Upper lobe of right lung (tissue), 1 donor: ENCODE measurements around the gene OR52J3. TPM values are rescaled to one million over a fixed set of nuclear protein-coding genes. Genes with fewer than 3 reads are reported as not detected.

Experiments
- ATAC-seq: fragments of 200-7000 bp; cut with Tn5 transposase; one replicate; pipeline ENCODE4 v1.9.1; 2020; ENCODE audit warnings: mild to moderate bottlenecking, moderate library complexity
- DNase-seq: peaks from one replicate; pipeline ENCODE4 v3.0.0-alpha.2; 2020
- H3K27ac ChIP-seq: fragments of 200-600 bp; one replicate; pipeline ENCODE4 v1.8.0; 2022
- H3K27me3 ChIP-seq: fragments of 200-600 bp; one replicate; pipeline ENCODE4 v1.8.0; 2022; ENCODE audit warnings: mild to moderate bottlenecking
- H3K36me3 ChIP-seq: fragments of 200-600 bp; one replicate; pipeline ENCODE4 v1.8.0; 2022
- H3K4me1 ChIP-seq: fragments of 200-600 bp; one replicate; pipeline ENCODE4 v1.8.0; 2022
- H3K4me3 ChIP-seq: fragments of 200-600 bp; one replicate; pipeline ENCODE4 v1.8.0; 2022; ENCODE audit warnings: mild to moderate bottlenecking
- H3K9me3 ChIP-seq: fragments of 200-600 bp; one replicate; pipeline ENCODE4 v1.8.0; 2022
- CTCF ChIP-seq: fragments of 200-600 bp; IDR thresholded peaks from one replicate; pipeline ENCODE4 v1.8.0; 2022; ENCODE audit warnings: antibody characterized with exemption
- intact Hi-C: fragments of 100-400 bp; cut with DNase I; formaldehyde crosslinking; loops from one replicate; pipeline ENCODE4 v1.11.0; 2022
- total RNA-seq: library from RNA; stranded (reverse); fragmentation: NEBNext Ultra II Directional; extraction: Animal tissue kit (Norgen Biotek cat#: 25700); gene quantifications from one replicate; pipeline ENCODE4 v1.2.1, GENCODE V29; 2021
- donor health status: DM: no; HTN: yes; CAD: no; lungs with severe emphysema.

Gene OR52J3
- total RNA-seq, 1 donor from 2014 or later, result not detected

GRCh38 chr11:5071799-5072198 is 25.5 kb downstream of the OR52J3 start:
- no peak overlapping the region for H3K27ac ChIP-seq
- no peak overlapping the region for H3K4me3 ChIP-seq
- H3K9me3 ChIP-seq, result no peaks in the 10 kb centered on the region
- no peak for TF ChIP-seq CTCF
- H3K36me3 ChIP-seq, result no peaks in the 10 kb centered on the region
- ATAC-seq, result no peak
- H3K27me3 ChIP-seq, result no peaks in the 10 kb centered on the region
- intact Hi-C loops, result no loop called here
- DNase-seq, result no peak
- no peaks in the 10 kb centered on the region for H3K4me1 ChIP-seq

GRCh38 chr11:5081405-5081804 is 35.1 kb downstream of the OR52J3 start:
- ATAC-seq (no peak), DNase-seq (no peak)
- H3K9me3 ChIP-seq, result no peaks in the 10 kb centered on the region
- no peak overlapping the region for H3K4me3 ChIP-seq
- H3K36me3 ChIP-seq, result no peaks in the 10 kb centered on the region
- H3K27ac ChIP-seq, result no peak overlapping the region
- intact Hi-C loops, result no loop called here
- TF ChIP-seq CTCF, result no peak
- no peaks in the 10 kb centered on the region for H3K27me3 ChIP-seq
- no peaks in the 10 kb centered on the region for H3K4me1 ChIP-seq

- Histone ChIP-seq H3K36me3 (no peaks in the 10 kb centered on the region), H3K9me3 (no peaks in the 10 kb centered on the region), H3K27ac (no peak overlapping the region), H3K4me3 (no peak overlapping the region), H3K27me3 (no peaks in the 10 kb centered on the region), H3K4me1 (no peaks in the 10 kb centered on the region)
- DNase-seq (no peak), ATAC-seq (no peak)
- intact Hi-C loops, result no loop called here
- TF ChIP-seq CTCF, result no peak
These were observed 37.3 kb downstream of the OR52J3 start for GRCh38 chr11:5083602-5084001.

GRCh38 chr11:5088556-5088955 is 42.2 kb downstream of the OR52J3 start:
- Histone ChIP-seq H3K4me1 (no peaks in the 10 kb centered on the region), H3K9me3 (no peaks in the 10 kb centered on the region), H3K4me3 (no peak overlapping the region), H3K36me3 (no peaks in the 10 kb centered on the region), H3K27ac (no peak overlapping the region), H3K27me3 (no peaks in the 10 kb centered on the region)
- ATAC-seq, result no peak
- intact Hi-C loops, result no loop called here
- no peak for TF ChIP-seq CTCF
- DNase-seq, result no peak

GRCh38 chr11:5090668-5091067 is 44.3 kb downstream of the OR52J3 start:
- H3K36me3 ChIP-seq, result no peaks in the 10 kb centered on the region

More at GRCh38 chr11:5090668-5091067, 44.3 kb downstream of the OR52J3 start:
- H3K27me3 ChIP-seq, result no peaks in the 10 kb centered on the region
- H3K27ac ChIP-seq, result no peak overlapping the region
- no peaks in the 10 kb centered on the region for H3K4me1 ChIP-seq
- no peak for DNase-seq
- H3K4me3 ChIP-seq, result no peak overlapping the region
- no peak for TF ChIP-seq CTCF
- ATAC-seq, result no peak
- H3K9me3 ChIP-seq, result no peaks in the 10 kb centered on the region
- intact Hi-C loops, result no loop called here
